Nephron (organoid): ENCODE results near the gene FBXL14.

Experiments
- H3K27ac Mint-ChIP-seq, 3 experiments: 2 replicates each; pipeline ENCODE4 v1.8.0; 2020; ENCODE audit warnings: mixed read lengths in 3 of 3, mild to moderate bottlenecking in 2 of 3, moderate library complexity in 1 of 3
- H3K27me3 Mint-ChIP-seq: 2 replicates; pipeline ENCODE4 v1.8.0; 2021; ENCODE audit warnings: low read depth, mild to moderate bottlenecking, moderate library complexity, mixed read lengths
- H3K36me3 Mint-ChIP-seq: 2 replicates; pipeline ENCODE4 v1.8.0; 2020; ENCODE audit warnings: low read depth, mixed read lengths
- H3K4me1 Mint-ChIP-seq: 2 replicates; pipeline ENCODE4 v1.8.0; 2020; ENCODE audit warnings: mixed read lengths
- H3K4me3 Mint-ChIP-seq, 3 experiments: 2 replicates each; pipeline ENCODE4 v1.8.0; 2020; ENCODE audit warnings: mild to moderate bottlenecking in 3 of 3, mixed read lengths in 3 of 3, moderate library complexity in 2 of 3
- H3K9me3 Mint-ChIP-seq: 2 replicates; pipeline ENCODE4 v1.8.0; 2020; ENCODE audit warnings: mixed read lengths
- TF ChIP-seq, protein P1 (sequence below), 3 experiments: fragments of 200-600 bp; sonication (generic); IDR thresholded peaks; one replicate each; pipeline ENCODE4 v1.5.0; 2021; ENCODE audit warnings: antibody characterized with exemption in 3 of 3; ENCODE audit not compliant: unreplicated experiment in 3 of 3

The FBXL14 gene

DNA sequence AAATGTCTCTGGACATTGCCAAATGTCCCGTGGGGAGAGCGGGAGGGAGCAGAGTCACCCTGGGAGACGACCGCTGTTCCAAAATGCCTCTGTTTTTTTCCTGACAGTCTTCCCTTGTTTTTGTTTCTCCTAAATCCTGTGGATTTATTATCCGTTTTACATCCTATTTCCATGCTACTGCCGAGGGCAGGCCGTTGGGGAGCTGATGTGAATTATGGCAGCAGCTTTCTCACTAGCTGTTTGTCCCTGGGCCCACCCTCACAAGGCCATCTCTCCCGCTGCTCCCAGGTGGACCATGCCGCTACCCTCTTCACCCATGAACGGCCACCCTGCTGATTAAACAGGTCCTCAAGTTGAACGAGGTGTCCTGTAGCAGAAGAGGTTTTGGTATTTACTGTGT lies 55.2 kb downstream of the FBXL14 start:
- H3K27ac Mint-ChIP-seq: peak overlapping the region in 1 of 3 experiments; percentile 44
- peaks cover 15% of the 10 kb centered on the region for H3K4me1 Mint-ChIP-seq
- peaks cover 7% of the 10 kb centered on the region for H3K36me3 Mint-ChIP-seq
- TF ChIP-seq, protein P1, sequence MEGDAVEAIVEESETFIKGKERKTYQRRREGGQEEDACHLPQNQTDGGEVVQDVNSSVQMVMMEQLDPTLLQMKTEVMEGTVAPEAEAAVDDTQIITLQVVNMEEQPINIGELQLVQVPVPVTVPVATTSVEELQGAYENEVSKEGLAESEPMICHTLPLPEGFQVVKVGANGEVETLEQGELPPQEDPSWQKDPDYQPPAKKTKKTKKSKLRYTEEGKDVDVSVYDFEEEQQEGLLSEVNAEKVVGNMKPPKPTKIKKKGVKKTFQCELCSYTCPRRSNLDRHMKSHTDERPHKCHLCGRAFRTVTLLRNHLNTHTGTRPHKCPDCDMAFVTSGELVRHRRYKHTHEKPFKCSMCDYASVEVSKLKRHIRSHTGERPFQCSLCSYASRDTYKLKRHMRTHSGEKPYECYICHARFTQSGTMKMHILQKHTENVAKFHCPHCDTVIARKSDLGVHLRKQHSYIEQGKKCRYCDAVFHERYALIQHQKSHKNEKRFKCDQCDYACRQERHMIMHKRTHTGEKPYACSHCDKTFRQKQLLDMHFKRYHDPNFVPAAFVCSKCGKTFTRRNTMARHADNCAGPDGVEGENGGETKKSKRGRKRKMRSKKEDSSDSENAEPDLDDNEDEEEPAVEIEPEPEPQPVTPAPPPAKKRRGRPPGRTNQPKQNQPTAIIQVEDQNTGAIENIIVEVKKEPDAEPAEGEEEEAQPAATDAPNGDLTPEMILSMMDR (IDR thresholded peaks at IDR 0.05; ENCODE audit: unreplicated experiment in 3 of 3): no peak
- peaks cover 53% of the 10 kb centered on the region for H3K27me3 Mint-ChIP-seq
- peaks cover 9% of the 10 kb centered on the region for H3K9me3 Mint-ChIP-seq
- no peak overlapping the region for H3K4me3 Mint-ChIP-seq

DNA sequence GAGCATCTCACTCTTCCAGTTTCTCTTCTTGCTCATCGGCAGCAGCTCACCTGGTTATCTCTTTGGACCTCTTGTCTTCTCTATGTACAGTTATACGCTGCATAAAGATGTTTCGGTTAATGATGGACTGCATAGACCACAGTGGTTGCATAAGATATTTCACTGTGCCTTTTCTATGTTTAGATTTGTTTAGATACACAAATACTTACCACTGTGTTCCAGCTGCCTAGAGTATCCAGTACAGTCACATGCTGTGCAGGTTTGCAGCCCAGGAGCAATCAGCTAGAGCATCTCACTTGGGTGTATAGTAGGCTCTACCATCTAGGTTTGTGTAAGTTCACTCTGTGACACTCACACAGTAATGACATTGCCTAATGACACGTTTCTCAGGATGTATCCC lies 57.6 kb downstream of the FBXL14 start:
- no peaks in the 10 kb centered on the region for H3K36me3 Mint-ChIP-seq

DNA sequence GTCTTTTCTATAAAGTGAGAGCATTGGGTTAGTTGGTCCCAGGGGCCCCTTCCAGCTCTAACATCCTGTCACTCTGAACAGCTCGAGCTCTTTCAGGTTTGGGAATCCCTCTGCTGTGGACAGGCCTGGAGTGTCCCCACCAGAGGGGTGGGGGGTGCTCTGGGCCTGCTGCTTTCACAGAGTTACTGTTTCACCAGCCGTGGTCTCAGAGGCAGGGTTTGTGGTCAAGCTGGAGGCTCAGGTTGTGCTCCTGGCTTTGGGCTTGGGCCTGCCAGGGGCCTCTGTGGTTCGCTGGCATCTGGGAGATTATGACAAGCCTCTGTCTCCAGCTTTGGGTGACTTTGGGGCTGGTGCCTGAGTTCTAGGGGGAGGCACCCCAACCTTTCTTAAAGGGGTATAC lies 59.6 kb downstream of the FBXL14 start:
- TF ChIP-seq, protein P1 (IDR thresholded peaks at IDR 0.05; ENCODE audit: unreplicated experiment in 3 of 3): no peak
- Mint-ChIP-seq H3K9me3 (no peaks in the 10 kb centered on the region), H3K27ac (no peak overlapping the region), H3K27me3 (peaks cover 68% of the 10 kb centered on the region), H3K36me3 (no peaks in the 10 kb centered on the region), H3K4me1 (peaks cover 38% of the 10 kb centered on the region), H3K4me3 (no peak overlapping the region)

More for the DNA sequence above, 57.6 kb downstream of the FBXL14 start:
- no peak overlapping the region for H3K4me3 Mint-ChIP-seq
- no peak overlapping the region for H3K27ac Mint-ChIP-seq
- H3K27me3 Mint-ChIP-seq: peaks cover 72% of the 10 kb centered on the region
- TF ChIP-seq, protein P1 (IDR thresholded peaks at IDR 0.05; ENCODE audit: unreplicated experiment in 3 of 3): no peak
- peaks cover 38% of the 10 kb centered on the region for H3K4me1 Mint-ChIP-seq
- H3K9me3 Mint-ChIP-seq: no peaks in the 10 kb centered on the region

- Mint-ChIP-seq H3K36me3 (no peaks in the 10 kb centered on the region), H3K9me3 (no peaks in the 10 kb centered on the region), H3K27me3 (peaks cover 68% of the 10 kb centered on the region), H3K4me1 (peaks cover 29% of the 10 kb centered on the region), H3K4me3 (peak overlapping the region; percentile 79 to 85 (median 79)), H3K27ac (peak overlapping the region; percentile 12 to 24 (median 17))
- TF ChIP-seq, protein P1 (IDR thresholded peaks at IDR 0.05; ENCODE audit: unreplicated experiment in 3 of 3): no peak
Observed at GRCh38 chr12:1533602-1534304, 60.6 kb downstream of the FBXL14 start.

GRCh38 chr12:1533205-1533601 lies 61.2 kb downstream of the FBXL14 start:
- TF ChIP-seq, protein P1 (IDR thresholded peaks at IDR 0.05; ENCODE audit: unreplicated experiment in 3 of 3): no peak
- peaks cover 67% of the 10 kb centered on the region for H3K27me3 Mint-ChIP-seq
- peaks cover 29% of the 10 kb centered on the region for H3K4me1 Mint-ChIP-seq

More at GRCh38 chr12:1533205-1533601, 61.2 kb downstream of the FBXL14 start:
- Mint-ChIP-seq H3K4me3 (peak overlapping the region; percentile 79 to 85 (median 79)), H3K27ac (peak overlapping the region in 1 of 3 experiments; percentile 6), H3K9me3 (no peaks in the 10 kb centered on the region), H3K36me3 (no peaks in the 10 kb centered on the region)
